Stimulated activated CD4-positive, alpha-beta T cell treated with anti-CD3 and anti-CD28 coated beads, Interleukin-12 subunit alpha, Interleukin-12 subunit beta, amount 100 ng/mL, for 48 hours (primary cell): ENCODE results near the gene STK25.
"Not testable (repeated sequence)": the region's sequence is repeated elsewhere in the genome, so short reads cannot be mapped to it uniquely, and the experiment has no call there.

Source experiments
- DNase-seq, 3 donors: peaks; one replicate each; pipeline ENCODE4 v3.0.0-alpha.2; 2020; ENCODE audit warnings: low read depth in 2 of 3, low spot score in 1 of 3

Gene STK25

GRCh38 chr2:241509155-241509784 lies 886 bp upstream of the STK25 start:
- peak in 1 of 3 donors; percentile 5 for DNase-seq

- peak in 1 of 3 donors; percentile 35 for DNase-seq
Observed at GRCh38 chr2:241507430-241508239, 749 bp downstream of the STK25 start.

GRCh38 chr2:241506793-241507429 lies 1.5 kb downstream of the STK25 start:
- DNase-seq, result no peak

- not testable (repeated sequence) for DNase-seq
Observed at GRCh38 chr2:241506317-241506716, 2.1 kb downstream of the STK25 start.

- DNase-seq, result no peak
Observed at GRCh38 chr2:241505781-241506201, 2.6 kb downstream of the STK25 start.

GRCh38 chr2:241505086-241505780 lies 3.2 kb downstream of the STK25 start:
- DNase-seq, result no peak

GRCh38 chr2:241503776-241504392 lies 4.5 kb downstream of the STK25 start:
- no peak for DNase-seq

GRCh38 chr2:241502281-241502680 lies 6.1 kb downstream of the STK25 start:
- DNase-seq, result no peak

- DNase-seq, result no peak
Observed at GRCh38 chr2:241501551-241501950, 6.8 kb downstream of the STK25 start.

GRCh38 chr2:241501099-241501541 lies 7.3 kb downstream of the STK25 start:
- DNase-seq, result no peak

- no peak for DNase-seq
Observed at GRCh38 chr2:241500431-241500975, 7.9 kb downstream of the STK25 start.

- no peak for DNase-seq
Observed at GRCh38 chr2:241500016-241500415, 8.4 kb downstream of the STK25 start.

- DNase-seq, result no peak
Observed at GRCh38 chr2:241499146-241499965, 9.0 kb downstream of the STK25 start.

GRCh38 chr2:241498115-241499070 lies 10.0 kb downstream of the STK25 start:
- DNase-seq, result no peak

GRCh38 chr2:241496904-241497877 lies 11.2 kb downstream of the STK25 start:
- no peak for DNase-seq

- DNase-seq, result no peak
Observed at GRCh38 chr2:241496003-241496707, 12.2 kb downstream of the STK25 start.
